Neural cell (in vitro differentiated cells): ENCODE results near the gene TEX261. TPM values are rescaled to one million over a fixed set of nuclear protein-coding genes. Genes with fewer than 3 reads are reported as not detected.

Source experiments
- H2AFZ ChIP-seq: fragments of 200-600, 300-800 bp; sonication (generic), shearing (Covaris generic); 2 replicates; pipeline ENCODE4 v1.6.0; 2014; ENCODE audit warnings: low read depth, mild to moderate bottlenecking, antibody characterized with exemption, low read length, moderate library complexity
- H3F3A ChIP-seq: fragments of 200-600 bp; shearing (Covaris generic); 2 replicates; pipeline ENCODE4 v1.6.1; 2016; ENCODE audit warnings: mild to moderate bottlenecking, moderate library complexity, mixed read lengths, antibody characterized with exemption, low read length; ENCODE audit not compliant: insufficient read depth, poor library complexity, severe bottlenecking
- H3K27ac ChIP-seq: fragments of 200-600, 300-800 bp; sonication (generic), shearing (Covaris generic); 2 replicates; pipeline ENCODE4 v1.5.1; 2014; ENCODE audit warnings: mild to moderate bottlenecking, low read length, moderate library complexity
- H3K27me3 ChIP-seq: fragments of 300-800, 200-600 bp; sonication (generic), shearing (Covaris generic); 2 replicates; pipeline ENCODE4 v1.6.0; 2014; ENCODE audit warnings: mild to moderate bottlenecking, low read depth, low read length, moderate library complexity; ENCODE audit not compliant: insufficient read depth
- H3K36me3 ChIP-seq: fragments of 300-800, 200-600 bp; sonication (generic), shearing (Covaris generic); 2 replicates; pipeline ENCODE4 v1.5.1; 2014; ENCODE audit warnings: mild to moderate bottlenecking, antibody characterized with exemption, low read length, moderate library complexity; ENCODE audit not compliant: insufficient read depth
- H3K4me2 ChIP-seq: fragments of 300-800, 200-600 bp; sonication (generic), shearing (Covaris generic); 2 replicates; pipeline ENCODE4 v1.6.0; 2014; ENCODE audit warnings: mild to moderate bottlenecking, low read length
- H3K4me3 ChIP-seq: fragments of 300-800, 200-600 bp; sonication (generic), shearing (Covaris generic); 2 replicates; pipeline ENCODE4 v1.5.1; 2014; ENCODE audit warnings: mild to moderate bottlenecking, low read length, moderate library complexity
- H3K79me2 ChIP-seq: fragments of 200-600 bp; shearing (Covaris generic); replicated peaks from 2 replicates; pipeline ENCODE4 v1.6.0; 2014; ENCODE audit warnings: mild to moderate bottlenecking, low read length, moderate library complexity; ENCODE audit not compliant: insufficient read depth
- H3K9ac ChIP-seq: fragments of 300-800, 200-600 bp; sonication (generic), shearing (Covaris generic); 2 replicates; pipeline ENCODE4 v1.6.1; 2016; ENCODE audit warnings: mild to moderate bottlenecking, low read length, mixed read lengths
- H3K9me2 ChIP-seq: fragments of 200-600 bp; shearing (Covaris generic); 2 replicates; pipeline ENCODE4 v1.6.1; 2016; ENCODE audit warnings: mild to moderate bottlenecking, low read length, mixed read lengths; ENCODE audit not compliant: insufficient read depth
- H3K9me3 ChIP-seq: fragments of 200-600, 300-800 bp; sonication (generic), shearing (Covaris generic); 2 replicates; pipeline ENCODE4 v1.6.1; 2016; ENCODE audit warnings: mild to moderate bottlenecking, mixed run types, low read length, moderate library complexity, mixed read lengths
- H4K20me1 ChIP-seq: fragments of 200-600 bp; shearing (Covaris generic); 2 replicates; pipeline ENCODE4 v1.6.1; 2016; ENCODE audit warnings: mild to moderate bottlenecking, mixed run types; ENCODE audit not compliant: insufficient read depth
- EP300 ChIP-seq: fragments of 450-650 bp; conservative IDR thresholded peaks from 2 replicates; pipeline ENCODE4 v1.6.1; 2014; ENCODE audit warnings: antibody characterized with exemption, mild to moderate bottlenecking, moderate library complexity; ENCODE audit not compliant: poor library complexity, severe bottlenecking
- EZH2 ChIP-seq: fragments of 200-600, 300-800 bp; shearing (Covaris generic), sonication (generic); IDR thresholded peaks from 2 replicates; pipeline ENCODE4 v1.6.1; 2014; ENCODE audit warnings: antibody characterized with exemption, low read length, borderline replicate concordance, mild to moderate bottlenecking; ENCODE audit not compliant: insufficient read depth, poor library complexity, severe bottlenecking
- MXI1 ChIP-seq: fragments of 450-650 bp; conservative IDR thresholded peaks from 2 replicates; pipeline ENCODE4 v1.6.1; 2014; ENCODE audit warnings: antibody characterized with exemption, mild to moderate bottlenecking; ENCODE audit not compliant: poor library complexity, severe bottlenecking
- POLR2AphosphoS5 ChIP-seq: IDR thresholded peaks from 2 replicates; pipeline ENCODE4 v1.6.1; 2012
- RAD21 ChIP-seq: fragments of 450-650 bp; conservative IDR thresholded peaks from 2 replicates; pipeline ENCODE4 v1.6.1; 2014; ENCODE audit warnings: antibody characterized with exemption, mild to moderate bottlenecking, moderate library complexity
- REST ChIP-seq: IDR thresholded peaks from 2 replicates; pipeline ENCODE4 v1.6.1; 2012; ENCODE audit warnings: borderline replicate concordance
- SMC3 ChIP-seq: fragments of 450-650 bp; conservative IDR thresholded peaks from 2 replicates; pipeline ENCODE4 v1.6.1; 2014; ENCODE audit warnings: antibody characterized with exemption, mild to moderate bottlenecking, moderate library complexity; ENCODE audit not compliant: poor library complexity
- TAF1 ChIP-seq: IDR thresholded peaks from 2 replicates; pipeline ENCODE4 v1.6.1; 2012; ENCODE audit warnings: low read depth
- polyA plus RNA-seq: library from polyadenylated mRNA; depleted of rRNA; stranded (reverse); fragments of >200 nt; gene quantifications from 2 replicates; pipeline ENCODE4 v1.2.3, GENCODE V29; 2014
- TF ChIP-seq, protein P1 (sequence below): fragments of 450-650 bp; IDR thresholded peaks from 2 replicates; pipeline ENCODE4 v1.5.1; 2014; ENCODE audit warnings: antibody characterized with exemption, mild to moderate bottlenecking, moderate library complexity; ENCODE audit not compliant: poor library complexity, severe bottlenecking

Gene TEX261
- polyA plus RNA-seq, 1 donor from 2014 or later = 48.2 TPM

- peak overlapping the region; percentile 40 for H3K4me3 ChIP-seq
- no peaks in the 10 kb centered on the region for H3K36me3 ChIP-seq
- H2AFZ ChIP-seq = no peak overlapping the region
- TF ChIP-seq RAD21 (no peak), POLR2AphosphoS5 (no peak), EP300 (no peak), TAF1 (no peak), SMC3 (no peak), MXI1 (no peak), EZH2 (no peak), REST (no peak)
- TF ChIP-seq, protein P1, sequence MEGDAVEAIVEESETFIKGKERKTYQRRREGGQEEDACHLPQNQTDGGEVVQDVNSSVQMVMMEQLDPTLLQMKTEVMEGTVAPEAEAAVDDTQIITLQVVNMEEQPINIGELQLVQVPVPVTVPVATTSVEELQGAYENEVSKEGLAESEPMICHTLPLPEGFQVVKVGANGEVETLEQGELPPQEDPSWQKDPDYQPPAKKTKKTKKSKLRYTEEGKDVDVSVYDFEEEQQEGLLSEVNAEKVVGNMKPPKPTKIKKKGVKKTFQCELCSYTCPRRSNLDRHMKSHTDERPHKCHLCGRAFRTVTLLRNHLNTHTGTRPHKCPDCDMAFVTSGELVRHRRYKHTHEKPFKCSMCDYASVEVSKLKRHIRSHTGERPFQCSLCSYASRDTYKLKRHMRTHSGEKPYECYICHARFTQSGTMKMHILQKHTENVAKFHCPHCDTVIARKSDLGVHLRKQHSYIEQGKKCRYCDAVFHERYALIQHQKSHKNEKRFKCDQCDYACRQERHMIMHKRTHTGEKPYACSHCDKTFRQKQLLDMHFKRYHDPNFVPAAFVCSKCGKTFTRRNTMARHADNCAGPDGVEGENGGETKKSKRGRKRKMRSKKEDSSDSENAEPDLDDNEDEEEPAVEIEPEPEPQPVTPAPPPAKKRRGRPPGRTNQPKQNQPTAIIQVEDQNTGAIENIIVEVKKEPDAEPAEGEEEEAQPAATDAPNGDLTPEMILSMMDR = no peak
- no peaks in the 10 kb centered on the region for H3K9me2 ChIP-seq
- H3K9ac ChIP-seq = peak overlapping the region; percentile 50
- H3K79me2 ChIP-seq = no peaks in the 10 kb centered on the region
- no peaks in the 10 kb centered on the region for H4K20me1 ChIP-seq
- H3K27me3 ChIP-seq = no peaks in the 10 kb centered on the region
- H3F3A ChIP-seq = no peaks in the 10 kb centered on the region
- H3K4me2 ChIP-seq = peak overlapping the region; percentile 30
- peak overlapping the region; percentile 75 for H3K27ac ChIP-seq
- no peaks in the 10 kb centered on the region for H3K9me3 ChIP-seq
Observed at GRCh38 chr2:71006955-71007799, 12.5 kb upstream of the TEX261 start.

DNA sequence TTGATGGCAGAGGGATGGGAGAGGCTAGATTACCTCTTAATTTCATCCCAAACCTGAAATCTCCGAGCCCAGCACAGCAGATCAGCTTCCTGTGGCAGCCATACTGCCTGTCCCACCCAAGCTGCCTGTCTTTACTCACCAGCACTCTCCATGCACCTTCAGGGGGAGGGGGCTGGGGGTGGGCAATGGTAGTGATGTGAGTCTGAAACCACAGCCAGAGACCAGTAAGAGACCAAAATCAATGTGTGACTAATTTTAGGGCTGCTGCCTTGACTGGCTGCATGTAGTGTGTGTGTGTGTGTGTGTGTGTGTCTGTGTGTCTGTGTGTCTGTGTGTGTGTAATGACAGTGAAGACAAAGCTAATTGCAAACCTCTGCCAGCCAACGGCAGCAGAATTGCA lies 11.7 kb upstream of the TEX261 start:
- H3K9ac ChIP-seq = peak overlapping the region; percentile 50
- no peaks in the 10 kb centered on the region for H3K79me2 ChIP-seq
- TF ChIP-seq POLR2AphosphoS5 = peak; percentile 6
- no peak for TF ChIP-seq EZH2
- TF ChIP-seq EP300 = peak; percentile 43
- no peaks in the 10 kb centered on the region for H3K36me3 ChIP-seq
- peak overlapping the region; percentile 40 for H3K4me3 ChIP-seq
- no peaks in the 10 kb centered on the region for H3F3A ChIP-seq
- H3K27me3 ChIP-seq = no peaks in the 10 kb centered on the region
- peak overlapping the region; percentile 75 for H3K27ac ChIP-seq
- H3K9me2 ChIP-seq = no peaks in the 10 kb centered on the region
- H3K9me3 ChIP-seq = no peaks in the 10 kb centered on the region
- no peak overlapping the region for H3K4me2 ChIP-seq
- H4K20me1 ChIP-seq = no peaks in the 10 kb centered on the region
- no peak overlapping the region for H2AFZ ChIP-seq
